Colonic mucosa (tissue), 4 donors: ENCODE measurements around the gene LYRM4. TPM values are rescaled to one million over a fixed set of nuclear protein-coding genes. Genes with fewer than 3 reads are reported as not detected.

Experiments used
- DNase-seq: peaks from one replicate; pipeline ENCODE4 v3.0.0-alpha.2; 2020
- H3K27ac ChIP-seq: fragments of 200-600 bp; one replicate; pipeline ENCODE4 v1.8.0; 2021
- H3K27me3 ChIP-seq: fragments of 200-600 bp; one replicate; pipeline ENCODE4 v1.8.0; 2021
- H3K36me3 ChIP-seq: fragments of 200-600 bp; one replicate; pipeline ENCODE4 v1.8.0; 2021
- H3K4me1 ChIP-seq: fragments of 200-600 bp; one replicate; pipeline ENCODE4 v1.8.0; 2021; ENCODE audit warnings: mild to moderate bottlenecking
- H3K4me3 ChIP-seq: fragments of 200-600 bp; one replicate; pipeline ENCODE4 v1.8.0; 2021
- H3K9ac ChIP-seq, 2 donors: one replicate each; pipeline ENCODE4 v1.7.0; 2013; ENCODE audit warnings: control low read depth in 2 of 2, low read depth in 2 of 2, low read length in 2 of 2
- H3K9me3 ChIP-seq: fragments of 200-600 bp; one replicate; pipeline ENCODE4 v1.8.0; 2021
- intact Hi-C: fragments of 100-400 bp; cut with DNase I; formaldehyde crosslinking; loops from one replicate; pipeline ENCODE4 v1.14.1; 2022
- total RNA-seq, 2 donors: library from RNA; stranded (reverse); fragmentation: NEBNext Ultra II Directional in 1 of 2; extraction: Animal tissue kit (Norgen Biotek cat#: 25700) in 1 of 2; gene quantifications; one replicate each; pipeline ENCODE4 v1.2.1, GENCODE V29; 2021
- TF ChIP-seq, protein P1 (sequence below): fragments of 200-600 bp; IDR thresholded peaks from one replicate; pipeline ENCODE4 v1.8.0; 2022; ENCODE audit warnings: antibody characterized with exemption, mild to moderate bottlenecking
- donor health status: healthy.
- donor health status: DM: no; HTN: no; CAD: no.
- donor health status: DM: no; HTN: no; CAD: no.

The LYRM4 gene
- total RNA-seq, 2 donors from 2014 or later = 14.0 to 17.4 TPM

DNA sequence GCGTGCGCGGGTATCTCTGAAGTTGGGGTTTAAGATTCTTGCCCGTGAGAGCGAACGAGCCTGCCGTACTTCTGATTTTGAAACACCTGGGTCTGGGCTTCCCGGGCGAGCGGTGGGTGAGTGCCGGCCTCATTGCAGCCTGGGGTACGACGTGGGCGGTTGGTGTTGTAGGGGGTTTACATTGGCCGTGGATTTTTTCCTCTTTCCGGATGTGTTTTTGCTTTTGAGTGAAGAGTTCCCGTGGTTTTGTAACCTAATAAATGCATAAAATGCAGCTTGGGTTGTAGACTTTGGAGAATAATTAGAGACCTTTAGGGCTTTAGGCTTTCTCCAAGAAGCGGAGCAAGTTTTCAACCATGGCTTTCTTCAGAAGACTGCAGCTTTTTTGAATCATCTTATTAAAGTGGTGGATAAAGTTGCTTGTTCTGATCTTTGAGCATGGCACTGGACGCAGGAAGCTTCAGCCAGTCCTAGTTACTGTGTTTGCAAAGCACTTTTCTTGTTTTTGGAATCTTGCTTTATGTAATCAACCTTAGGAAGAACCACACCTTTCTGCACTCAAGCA is 877 bp upstream of the LYRM4 start:
- Histone ChIP-seq H3K27ac (peak overlapping the region; percentile 90), H3K36me3 (no peaks in the 10 kb centered on the region), H3K27me3 (no peaks in the 10 kb centered on the region), H3K4me3 (peak overlapping the region; percentile 69), H3K9me3 (no peaks in the 10 kb centered on the region), H3K4me1 (no peaks in the 10 kb centered on the region), H3K9ac (peak overlapping the region; percentile 71 to 84)
- TF ChIP-seq, protein P1, sequence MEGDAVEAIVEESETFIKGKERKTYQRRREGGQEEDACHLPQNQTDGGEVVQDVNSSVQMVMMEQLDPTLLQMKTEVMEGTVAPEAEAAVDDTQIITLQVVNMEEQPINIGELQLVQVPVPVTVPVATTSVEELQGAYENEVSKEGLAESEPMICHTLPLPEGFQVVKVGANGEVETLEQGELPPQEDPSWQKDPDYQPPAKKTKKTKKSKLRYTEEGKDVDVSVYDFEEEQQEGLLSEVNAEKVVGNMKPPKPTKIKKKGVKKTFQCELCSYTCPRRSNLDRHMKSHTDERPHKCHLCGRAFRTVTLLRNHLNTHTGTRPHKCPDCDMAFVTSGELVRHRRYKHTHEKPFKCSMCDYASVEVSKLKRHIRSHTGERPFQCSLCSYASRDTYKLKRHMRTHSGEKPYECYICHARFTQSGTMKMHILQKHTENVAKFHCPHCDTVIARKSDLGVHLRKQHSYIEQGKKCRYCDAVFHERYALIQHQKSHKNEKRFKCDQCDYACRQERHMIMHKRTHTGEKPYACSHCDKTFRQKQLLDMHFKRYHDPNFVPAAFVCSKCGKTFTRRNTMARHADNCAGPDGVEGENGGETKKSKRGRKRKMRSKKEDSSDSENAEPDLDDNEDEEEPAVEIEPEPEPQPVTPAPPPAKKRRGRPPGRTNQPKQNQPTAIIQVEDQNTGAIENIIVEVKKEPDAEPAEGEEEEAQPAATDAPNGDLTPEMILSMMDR = no peak
- intact Hi-C loops = no loop called here
- no peak for DNase-seq

DNA sequence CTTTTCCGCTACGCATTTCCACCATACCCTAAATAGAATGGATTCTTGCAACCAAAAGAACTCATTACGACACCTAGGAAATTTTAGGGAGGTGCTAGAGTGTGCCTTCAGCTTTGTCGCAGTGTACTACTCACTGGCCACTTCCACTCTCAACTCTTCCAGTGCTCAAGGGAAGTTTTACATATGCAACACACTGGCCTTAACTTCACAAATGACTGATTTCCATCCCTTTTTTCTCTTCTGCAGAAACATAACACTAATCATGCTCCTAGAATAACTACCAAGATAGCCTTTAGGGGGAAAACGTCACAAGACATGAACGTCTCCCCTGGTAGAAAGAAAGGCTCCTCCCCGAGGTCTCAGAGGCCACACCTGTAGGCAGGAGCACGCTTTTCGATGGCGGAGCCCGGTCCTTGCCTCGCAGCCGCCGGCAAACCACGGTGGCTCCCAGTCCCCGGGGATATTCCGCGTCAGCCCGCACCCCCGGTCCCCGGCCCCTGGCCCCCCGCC is 584 bp downstream of the LYRM4 start:
- H3K27ac ChIP-seq = peak overlapping the region; percentile 90
- H3K27me3 ChIP-seq = no peaks in the 10 kb centered on the region
- TF ChIP-seq, protein P1 = no peak
- H3K9me3 ChIP-seq = no peaks in the 10 kb centered on the region
- H3K9ac ChIP-seq = peak overlapping the region in 1 of 2 donors; percentile 74
- peak overlapping the region; percentile 69 for H3K4me3 ChIP-seq
- intact Hi-C loops = no loop called here
- peak; percentile 73 for DNase-seq
- H3K4me1 ChIP-seq = no peaks in the 10 kb centered on the region
- H3K36me3 ChIP-seq = no peaks in the 10 kb centered on the region

DNA sequence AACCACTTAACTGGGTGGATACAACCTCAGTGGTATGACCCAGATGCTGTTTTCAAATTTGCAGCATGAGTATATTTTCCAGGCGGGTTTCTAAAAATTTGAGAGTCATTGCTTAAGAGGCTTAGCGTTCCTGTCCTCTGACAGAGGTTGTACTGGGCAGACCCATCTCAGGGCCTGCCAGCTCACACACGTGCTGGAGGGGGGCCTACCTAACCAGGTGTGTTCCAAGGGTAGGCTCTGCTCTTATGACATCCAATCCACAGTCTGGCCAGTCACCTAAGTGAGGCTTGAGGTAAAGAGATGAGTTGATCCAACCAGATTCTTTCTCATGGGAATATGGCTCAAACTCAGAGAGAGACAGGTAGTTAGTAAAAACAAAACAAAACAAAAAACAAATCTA is 1.3 kb downstream of the LYRM4 start:
- no peak for DNase-seq
- intact Hi-C loops = no loop called here
- Histone ChIP-seq H3K4me3 (no peak overlapping the region), H3K27ac (no peak overlapping the region), H3K27me3 (no peaks in the 10 kb centered on the region), H3K36me3 (no peaks in the 10 kb centered on the region), H3K4me1 (no peaks in the 10 kb centered on the region), H3K9me3 (no peaks in the 10 kb centered on the region), H3K9ac (no peak overlapping the region)
- TF ChIP-seq, protein P1 = no peak

DNA sequence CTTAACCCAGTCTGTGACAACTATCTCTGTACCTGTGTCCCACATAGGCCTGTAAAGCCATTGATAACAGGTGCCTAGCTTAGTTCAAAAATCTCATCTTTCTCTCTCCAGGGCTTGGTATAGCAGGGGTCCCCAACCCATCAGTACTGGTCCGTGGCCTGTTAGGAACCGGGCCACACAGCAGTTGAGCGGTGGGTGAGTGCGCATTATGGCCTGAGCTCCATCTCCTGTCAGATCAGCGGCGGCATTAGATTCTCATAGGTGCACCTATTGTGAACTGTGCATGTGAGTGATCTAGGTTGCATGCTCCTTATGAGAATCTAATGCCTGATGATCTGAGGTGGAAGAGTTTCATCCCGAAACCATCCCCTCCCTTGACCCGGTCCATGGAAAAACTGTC is 3.4 kb downstream of the LYRM4 start:
- no peaks in the 10 kb centered on the region for H3K9me3 ChIP-seq
- DNase-seq = no peak
- H3K27ac ChIP-seq = no peak overlapping the region
- H3K9ac ChIP-seq = no peak overlapping the region
- TF ChIP-seq, protein P1 = no peak
- H3K27me3 ChIP-seq = no peaks in the 10 kb centered on the region
- H3K4me3 ChIP-seq = no peak overlapping the region
- intact Hi-C loops = no loop called here
- H3K4me1 ChIP-seq = no peaks in the 10 kb centered on the region
- H3K36me3 ChIP-seq = no peaks in the 10 kb centered on the region

DNA sequence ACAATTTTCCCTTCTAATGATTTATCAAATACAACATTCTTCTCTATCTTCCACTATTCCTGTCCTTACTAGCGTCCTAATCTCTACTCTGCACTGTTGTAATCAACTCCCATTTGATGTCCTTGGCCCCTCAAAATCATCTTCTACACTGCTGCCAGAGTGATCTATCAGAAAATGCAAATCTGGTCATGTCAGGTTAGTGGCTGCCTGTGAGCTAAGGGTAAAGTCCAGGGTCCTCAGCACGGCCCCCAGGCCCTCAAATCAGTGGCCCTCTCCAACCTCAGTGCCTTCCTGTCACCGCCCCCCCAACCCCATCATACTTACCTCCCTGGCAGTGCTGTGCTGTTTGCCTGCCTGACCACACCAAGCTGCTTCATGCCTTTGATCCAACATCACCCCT is 3.8 kb downstream of the LYRM4 start:
- H3K27me3 ChIP-seq = no peaks in the 10 kb centered on the region
- H3K9ac ChIP-seq = no peak overlapping the region
- no peaks in the 10 kb centered on the region for H3K4me1 ChIP-seq
- H3K27ac ChIP-seq = no peak overlapping the region
- H3K9me3 ChIP-seq = no peaks in the 10 kb centered on the region
- no peak for DNase-seq
- no peaks in the 10 kb centered on the region for H3K36me3 ChIP-seq
- TF ChIP-seq, protein P1 = no peak
- intact Hi-C loops = no loop called here
- H3K4me3 ChIP-seq = no peak overlapping the region
